ENCODE data around the gene SP6. TPM values are rescaled to one million over a fixed set of nuclear protein-coding genes. Genes with fewer than 3 reads are reported as not detected.

SP6 gene
- total RNA-seq, 4 donors from 2014 or later = under 0.01 to 0.71 (median 0.25) TPM

GRCh38 chr17:47819475-47819874 lies 31.5 kb downstream of the SP6 start:
- no peaks in the 10 kb centered on the region for H3K9me3 ChIP-seq
- intact Hi-C loops (cut with DNase I) = no loop called here
- 74% methylated on average over 8 of the region's 10 CpGs for WGBS
- TF ChIP-seq EP300 (IDR thresholded peaks at IDR 0.05) (no peak), POLR2AphosphoS5 (IDR thresholded peaks at IDR 0.05) (no peak), POLR2A (IDR thresholded peaks at IDR 0.05; ENCODE audit: low read depth) (no peak), CTCF (IDR thresholded peaks at IDR 0.05) (no peak)
- H3K27me3 ChIP-seq = no peaks in the 10 kb centered on the region
- DNase-seq (ENCODE audit: extremely low spot score) = no peak
- no peak overlapping the region for H3K4me3 ChIP-seq
- H3K36me3 ChIP-seq = peaks cover 11 to 67% (median 65%) of the 10 kb centered on the region in 4 donors
- H3K4me1 ChIP-seq = peaks cover 22 to 29% (median 23%) of the 10 kb centered on the region in 4 donors
- H3K27ac ChIP-seq (replicated peaks in 1 of 4) = no peak overlapping the region

- WGBS = 91% methylated on average over 6 of the region's 11 CpGs
- Histone ChIP-seq H3K27ac (replicated peaks in 1 of 4) (no peak overlapping the region), H3K9me3 (no peaks in the 10 kb centered on the region), H3K4me1 (peaks cover 22 to 29% (median 23%) of the 10 kb centered on the region in 4 donors), H3K27me3 (no peaks in the 10 kb centered on the region), H3K4me3 (no peak overlapping the region), H3K36me3 (peaks cover 0 to 67% (median 65%) of the 10 kb centered on the region in 4 donors)
- no peak for TF ChIP-seq POLR2A (IDR thresholded peaks at IDR 0.05; ENCODE audit: low read depth)
- TF ChIP-seq CTCF (IDR thresholded peaks at IDR 0.05) = no peak
- no peak for TF ChIP-seq EP300 (IDR thresholded peaks at IDR 0.05)
- no peak for TF ChIP-seq POLR2AphosphoS5 (IDR thresholded peaks at IDR 0.05)
- no peak for DNase-seq (ENCODE audit: extremely low spot score)
- intact Hi-C loops (cut with DNase I) = no loop called here
Measured at GRCh38 chr17:47818002-47818695, 32.8 kb downstream of the SP6 start.

- Histone ChIP-seq H3K4me1 (peaks cover 16 to 21% (median 18%) of the 10 kb centered on the region in 4 donors), H3K9me3 (no peaks in the 10 kb centered on the region), H3K27me3 (no peaks in the 10 kb centered on the region), H3K4me3 (no peak overlapping the region), H3K36me3 (peaks cover 0 to 76% (median 73%) of the 10 kb centered on the region in 4 donors), H3K27ac (replicated peaks in 1 of 4) (no peak overlapping the region)
- 96% methylated on average over 10 of the region's 10 CpGs for WGBS
- no peak for DNase-seq (ENCODE audit: extremely low spot score)
- intact Hi-C loops (cut with DNase I) = no loop called here
- TF ChIP-seq POLR2A (IDR thresholded peaks at IDR 0.05; ENCODE audit: low read depth) (no peak), CTCF (IDR thresholded peaks at IDR 0.05) (no peak), EP300 (IDR thresholded peaks at IDR 0.05) (no peak), POLR2AphosphoS5 (IDR thresholded peaks at IDR 0.05) (no peak)
Measured at GRCh38 chr17:47816947-47817346, 34.0 kb downstream of the SP6 start.

GRCh38 chr17:47816111-47816735 lies 34.7 kb downstream of the SP6 start:
- no peak overlapping the region for H3K27ac ChIP-seq (replicated peaks in 1 of 4)
- H3K4me3 ChIP-seq = no peak overlapping the region
- H3K36me3 ChIP-seq = peaks cover 0 to 80% (median 74%) of the 10 kb centered on the region in 4 donors
- 92% methylated on average over 13 of the region's 21 CpGs for WGBS
- peaks cover 11 to 17% (median 11%) of the 10 kb centered on the region in 4 donors for H3K4me1 ChIP-seq
- TF ChIP-seq POLR2AphosphoS5 (IDR thresholded peaks at IDR 0.05) = no peak
- no peak for TF ChIP-seq POLR2A (IDR thresholded peaks at IDR 0.05; ENCODE audit: low read depth)
- TF ChIP-seq CTCF (IDR thresholded peaks at IDR 0.05) = no peak
- no peak for TF ChIP-seq EP300 (IDR thresholded peaks at IDR 0.05)
- intact Hi-C loops (cut with DNase I) = no loop called here
- H3K9me3 ChIP-seq = no peaks in the 10 kb centered on the region
- no peak for DNase-seq (ENCODE audit: extremely low spot score)
- H3K27me3 ChIP-seq = no peaks in the 10 kb centered on the region

Data from esophagus muscularis mucosa (tissue), 4 donors.